Astrocyte (in vitro differentiated cells and primary cell): ENCODE results near the gene ZC3H18. TPM values are rescaled to one million over a fixed set of nuclear protein-coding genes. Genes with fewer than 3 reads are reported as not detected.

Source experiments
- DNase-seq: peaks from one replicate; pipeline ENCODE4 v3.0.0-alpha.2; 2010; ENCODE audit warnings: low read depth
- FAIRE-seq: peaks from 2 replicates; lab custom pipeline; 2011; peaks lifted over from hg19 to GRCh38; lab: Jason Lieb, UNC
- H2AFZ ChIP-seq: 2 replicates; pipeline ENCODE4 v1.6.0; 2012; ENCODE audit warnings: low read depth, low read length, inconsistent platforms
- H3K27ac ChIP-seq: 2 replicates; pipeline ENCODE4 v1.5.1; 2011; ENCODE audit warnings: low read depth, low read length, inconsistent platforms
- H3K27me3 ChIP-seq: 2 replicates; pipeline ENCODE4 v1.6.0; 2011; ENCODE audit warnings: low read length, inconsistent platforms; ENCODE audit not compliant: insufficient read depth
- H3K36me3 ChIP-seq: 2 replicates; pipeline ENCODE4 v1.5.1; 2011; ENCODE audit warnings: low read length, inconsistent platforms; ENCODE audit not compliant: insufficient read depth
- H3K4me1 ChIP-seq: 2 replicates; pipeline ENCODE4 v1.5.1; 2011; ENCODE audit warnings: low read length, inconsistent platforms; ENCODE audit not compliant: insufficient read depth
- H3K4me2 ChIP-seq: 2 replicates; pipeline ENCODE4 v1.6.0; 2012; ENCODE audit warnings: low read length, inconsistent platforms
- H3K4me3 ChIP-seq: 2 replicates; pipeline ENCODE4 v1.5.1; 2011; ENCODE audit warnings: low read depth, mild to moderate bottlenecking, low read length, inconsistent platforms; ENCODE audit not compliant: insufficient read depth
- H3K79me2 ChIP-seq: 2 replicates; pipeline ENCODE4 v1.6.0; 2012; ENCODE audit warnings: mild to moderate bottlenecking, low read length, inconsistent platforms; ENCODE audit not compliant: insufficient read depth
- H3K9ac ChIP-seq: 2 replicates; pipeline ENCODE4 v1.6.0; 2012; ENCODE audit warnings: mild to moderate bottlenecking, low read length, inconsistent platforms
- H3K9me3 ChIP-seq: 2 replicates; pipeline ENCODE4 v1.5.1; 2012; ENCODE audit warnings: low read depth, mild to moderate bottlenecking, low read length, inconsistent platforms; ENCODE audit not compliant: insufficient read depth
- H4K20me1 ChIP-seq: 2 replicates; pipeline ENCODE4 v1.6.0; 2012; ENCODE audit warnings: low read length, inconsistent platforms; ENCODE audit not compliant: insufficient read depth
- H3K27ac Mint-ChIP-seq: one replicate; pipeline ENCODE4 v1.8.0; 2021; ENCODE audit warnings: mild to moderate bottlenecking, mixed read lengths; ENCODE audit not compliant: unreplicated experiment
- H3K27me3 Mint-ChIP-seq: one replicate; pipeline ENCODE4 v1.8.0; 2021; ENCODE audit warnings: low read depth, mixed read lengths; ENCODE audit not compliant: unreplicated experiment
- H3K36me3 Mint-ChIP-seq: one replicate; pipeline ENCODE4 v1.8.0; 2021; ENCODE audit warnings: low read depth, mixed read lengths; ENCODE audit not compliant: unreplicated experiment
- H3K4me1 Mint-ChIP-seq: one replicate; pipeline ENCODE4 v1.8.0; 2021; ENCODE audit warnings: low read depth, mixed read lengths; ENCODE audit not compliant: unreplicated experiment
- H3K4me3 Mint-ChIP-seq: one replicate; pipeline ENCODE4 v1.8.0; 2021; ENCODE audit warnings: mild to moderate bottlenecking, moderate library complexity, mixed read lengths; ENCODE audit not compliant: unreplicated experiment
- H3K9me3 Mint-ChIP-seq: one replicate; pipeline ENCODE4 v1.8.0; 2021; ENCODE audit warnings: mild to moderate bottlenecking, mixed read lengths; ENCODE audit not compliant: unreplicated experiment
- CTCF ChIP-seq: IDR thresholded peaks from 2 replicates; pipeline ENCODE4 v1.5.1; 2011; ENCODE audit warnings: low read depth, mild to moderate bottlenecking, inconsistent platforms, low read length, moderate library complexity; ENCODE audit not compliant: insufficient read depth
- EZH2 ChIP-seq: IDR thresholded peaks from 2 replicates; pipeline ENCODE4 v1.6.1; 2012; ENCODE audit warnings: mild to moderate bottlenecking, low read length, inconsistent platforms; ENCODE audit not compliant: insufficient read depth
- total RNA-seq: library from RNA; stranded (reverse); gene quantifications from 2 replicates; pipeline ENCODE4 v1.2.1, GENCODE V29; 2021

ZC3H18 gene
- total RNA-seq, 1 donor from 2014 or later, result 32.8 TPM

DNA sequence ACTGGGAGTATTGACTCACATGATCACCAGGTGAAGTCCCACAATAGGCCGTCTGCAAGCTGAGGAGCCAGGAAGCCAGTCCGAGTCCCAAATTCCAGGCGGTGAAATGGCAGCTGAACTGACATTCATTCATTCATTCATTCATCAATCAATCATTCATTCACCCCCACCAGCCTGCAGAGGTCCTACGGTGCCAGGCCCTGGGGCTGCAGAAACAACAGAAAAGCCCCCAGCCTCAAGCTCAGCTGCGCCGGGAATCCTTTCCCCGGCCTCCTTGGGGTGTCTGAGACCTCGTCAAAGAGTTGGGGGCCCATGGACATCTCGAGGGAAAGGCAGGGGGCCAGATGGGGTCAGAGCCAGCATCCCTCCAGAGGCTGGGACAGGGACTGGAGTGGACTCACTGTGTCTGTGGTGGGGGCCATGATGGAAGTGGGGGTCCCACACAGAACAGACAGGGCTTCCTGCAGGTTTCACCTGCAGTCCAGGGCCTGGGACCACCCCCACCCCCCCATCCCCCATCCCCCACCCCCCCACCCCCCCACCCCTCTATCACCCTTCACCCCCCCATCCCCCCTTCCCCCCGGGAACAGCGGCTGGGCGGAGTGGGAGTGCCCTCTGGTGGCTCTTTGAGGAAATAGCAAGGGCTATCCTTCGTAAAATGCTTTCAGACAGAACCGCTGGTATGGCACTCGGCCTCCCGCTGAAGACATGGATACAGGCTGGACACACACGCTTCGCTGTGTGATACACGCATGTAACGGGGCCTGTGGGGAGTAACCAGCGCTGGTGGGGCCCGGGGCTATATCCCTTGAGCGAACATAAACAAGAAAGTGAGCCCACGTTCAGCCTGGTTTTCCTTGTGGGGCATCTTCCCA is 8.5 kb upstream of the ZC3H18 start:
- Mint-ChIP-seq H3K27me3 (peaks cover 14% of the 10 kb centered on the region), H3K9me3 (no peaks in the 10 kb centered on the region), H3K36me3 (no peaks in the 10 kb centered on the region), H3K27ac (no peak overlapping the region), H3K4me1 (peaks cover 5% of the 10 kb centered on the region), H3K4me3 (no peak overlapping the region)
- Histone ChIP-seq H3K36me3 (no peaks in the 10 kb centered on the region), H3K4me3 (peak overlapping the region; percentile 44), H3K27me3 (peaks cover 8% of the 10 kb centered on the region), H3K9ac (peak overlapping the region; percentile 59), H3K4me1 (peaks cover 14% of the 10 kb centered on the region), H3K4me2 (peak overlapping the region; percentile 86), H4K20me1 (peaks cover 3% of the 10 kb centered on the region), H3K79me2 (no peaks in the 10 kb centered on the region), H2AFZ (peak overlapping the region; percentile 75), H3K9me3 (no peaks in the 10 kb centered on the region), H3K27ac (no peak overlapping the region)
- DNase-seq, result peak; percentile 12
- FAIRE-seq, result no peak
- TF ChIP-seq EZH2 (no peak), CTCF (peak; percentile 54)

DNA sequence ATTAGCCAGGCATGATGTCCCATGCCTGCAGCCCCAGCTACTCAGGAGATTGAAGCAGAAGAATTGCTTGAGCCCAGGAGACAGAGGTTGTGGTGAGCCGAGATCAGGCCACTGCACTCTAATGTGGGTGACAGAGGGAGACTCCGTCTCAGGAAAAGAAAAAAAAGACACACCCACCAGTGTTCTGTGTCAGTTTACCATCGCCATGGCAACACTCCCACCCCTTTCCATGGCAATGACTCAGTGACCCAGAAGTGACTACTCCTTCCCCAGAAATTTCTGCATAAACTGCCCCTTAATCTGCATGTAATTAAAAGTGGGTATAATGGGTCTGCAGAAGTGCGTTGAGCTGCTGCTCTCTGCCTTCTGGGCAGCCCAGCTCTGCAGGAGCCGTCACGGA is 4.0 kb upstream of the ZC3H18 start:
- Histone ChIP-seq H3K27me3 (no peaks in the 10 kb centered on the region), H3K36me3 (no peaks in the 10 kb centered on the region), H3K9me3 (no peaks in the 10 kb centered on the region), H3K4me1 (peaks cover 21% of the 10 kb centered on the region), H3K4me2 (peak overlapping the region; percentile 42), H3K79me2 (peaks cover 11% of the 10 kb centered on the region), H4K20me1 (peaks cover 9% of the 10 kb centered on the region), H3K27ac (no peak overlapping the region), H3K4me3 (no peak overlapping the region), H3K9ac (no peak overlapping the region), H2AFZ (no peak overlapping the region)
- DNase-seq (peak; percentile 65), FAIRE-seq (no peak)
- H3K36me3 Mint-ChIP-seq, result no peaks in the 10 kb centered on the region
- H3K27ac Mint-ChIP-seq, result peak overlapping the region; percentile 22
- H3K9me3 Mint-ChIP-seq, result no peaks in the 10 kb centered on the region
- no peak overlapping the region for H3K4me3 Mint-ChIP-seq
- H3K27me3 Mint-ChIP-seq, result peaks cover 4% of the 10 kb centered on the region
- peaks cover 6% of the 10 kb centered on the region for H3K4me1 Mint-ChIP-seq
- TF ChIP-seq CTCF (no peak), EZH2 (no peak)
